OCI-LY3 (cell line): ENCODE data around the gene ADGRB3.

ENCODE experiments used
- CTCF ChIP-seq: fragments of 200-600, 300-600 bp; sonication (generic); IDR thresholded peaks from 2 replicates; pipeline ENCODE4 v1.5.1; 2014; ENCODE audit warnings: antibody characterized with exemption, low read length, low read depth
- EZH2phosphoT487 ChIP-seq: fragments of 200-600 bp; shearing (Covaris generic); IDR thresholded peaks from 2 replicates; pipeline ENCODE4 v1.6.1; 2018; ENCODE audit warnings: antibody characterized with exemption, mixed run types, low read depth

DNA sequence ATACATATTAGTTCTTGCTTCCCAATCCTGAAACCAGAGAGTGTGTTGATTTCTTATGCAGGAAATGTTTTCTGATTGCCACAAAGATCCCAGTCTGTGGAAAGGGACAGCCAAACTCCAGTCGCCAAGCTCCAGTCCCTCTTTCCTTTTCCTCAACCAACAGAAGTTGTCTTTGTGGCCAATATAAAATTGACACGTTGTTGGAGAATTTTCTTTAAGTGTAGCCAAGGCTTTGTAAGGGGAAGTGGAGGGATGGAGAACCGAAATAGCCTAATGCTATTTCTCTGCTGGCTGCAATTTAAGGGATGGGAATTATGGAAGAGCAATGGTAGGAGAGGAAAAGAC lies 5.4 kb downstream of the ADGRB3 start:
- TF ChIP-seq CTCF (no peak), EZH2phosphoT487 (no peak)
